Stomach (tissue), 4 donors: ENCODE results near the gene HS6ST2.

Experiments used
- CTCF ChIP-seq, 7 experiments: fragments of 450-650 bp in 4 of 7; fragments of 200-600 bp in 3 of 7; sonication (generic) in 3 of 7; IDR thresholded peaks; one replicate each; pipeline ENCODE4 v1.5.1; 2016 to 2019; ENCODE audit warnings: antibody characterized with exemption in 7 of 7, control low read depth in 2 of 7, mild to moderate bottlenecking in 1 of 7
- POLR2A ChIP-seq, 4 donors: fragments of 450-650 bp; IDR thresholded peaks; one replicate each; pipeline ENCODE4 v1.6.1; 2016; ENCODE audit warnings: antibody characterized with exemption in 4 of 4, control low read depth in 2 of 4, mild to moderate bottlenecking in 1 of 4, moderate library complexity in 1 of 4
- POLR2AphosphoS5 ChIP-seq, 3 donors: sonication (generic); formaldehyde crosslinking; IDR thresholded peaks; one replicate each; pipeline ENCODE4 v1.6.1; 2016; ENCODE audit warnings: antibody characterized with exemption in 3 of 3

- no peak for TF ChIP-seq CTCF (IDR thresholded peaks at IDR 0.05)
- no peak for TF ChIP-seq POLR2A (IDR thresholded peaks at IDR 0.05)
- TF ChIP-seq POLR2AphosphoS5 (IDR thresholded peaks at IDR 0.05): no peak
These were observed 199.7 kb downstream of the HS6ST2 start for GRCh38 chrX:132758759-132759158.
